Lung (tissue), 12 donors: ENCODE measurements around the gene PTPRC. TPM values are rescaled to one million over a fixed set of nuclear protein-coding genes. Genes with fewer than 3 reads are reported as not detected.
A peak's percentile ranks its signal among the peaks of the same experiment; 100 is the strongest.

ENCODE experiments used
- ATAC-seq: fragments of 200-7000 bp; cut with Tn5 transposase; one replicate; pipeline ENCODE4 v1.9.1; 2020; ENCODE audit warnings: moderate number of reproducible peaks; ENCODE audit not compliant: insufficient read depth, low FRiP score
- DNase-seq, 3 donors: peaks; one replicate each; pipeline ENCODE4 v3.0.0-alpha.2; 2013 to 2017
- H3K27ac ChIP-seq, 2 donors: one replicate each; pipeline ENCODE4 v1.5.1; 2013; ENCODE audit warnings: mild to moderate bottlenecking in 2 of 2, moderate library complexity in 2 of 2, control low read depth in 1 of 2, inconsistent platforms in 1 of 2, low read depth in 1 of 2, low read length in 1 of 2
- H3K27me3 ChIP-seq, 3 donors: one replicate each; pipeline ENCODE4 v1.5.1; 2013; ENCODE audit warnings: low read length in 2 of 3; ENCODE audit not compliant: control insufficient read depth in 3 of 3, insufficient read depth in 3 of 3
- H3K36me3 ChIP-seq, 4 donors: one replicate each; pipeline ENCODE4 v1.5.1; 2013; ENCODE audit warnings: low read length in 4 of 4, mild to moderate bottlenecking in 1 of 4, moderate library complexity in 1 of 4; ENCODE audit not compliant: control insufficient read depth in 4 of 4, insufficient read depth in 4 of 4
- H3K4me1 ChIP-seq, 5 donors: one replicate each; pipeline ENCODE4 v1.5.1; 2013; ENCODE audit warnings: low read length in 5 of 5, mild to moderate bottlenecking in 2 of 5, moderate library complexity in 1 of 5; ENCODE audit not compliant: control insufficient read depth in 5 of 5, insufficient read depth in 5 of 5
- H3K4me3 ChIP-seq: one replicate; pipeline ENCODE4 v1.5.1; 2013; ENCODE audit warnings: mild to moderate bottlenecking, control low read depth, moderate library complexity
- H3K9ac ChIP-seq, 2 donors: one replicate each; pipeline ENCODE4 v1.5.1; 2013; ENCODE audit warnings: low read length in 2 of 2, control low read depth in 1 of 2; ENCODE audit not compliant: insufficient read depth in 1 of 2
- H3K9me3 ChIP-seq, 4 donors: one replicate each; pipeline ENCODE4 v1.5.1; 2013; ENCODE audit warnings: low read length in 3 of 4, mild to moderate bottlenecking in 1 of 4, moderate library complexity in 1 of 4; ENCODE audit not compliant: control insufficient read depth in 4 of 4, insufficient read depth in 3 of 4
- CTCF ChIP-seq: IDR thresholded peaks from 2 replicates; pipeline ENCODE4 v1.5.1; 2012; ENCODE audit warnings: mild to moderate bottlenecking; ENCODE audit errors: control extremely low read depth, extremely low read depth
- WGBS, 2 donors: extraction: QIAGEN DNeasy Blood & Tissue Kit; methylation state at CpG; one replicate each; pipeline ENCODE4 v1.1.7; 2013; 5-methylcytosine and 5-hydroxymethylcytosine counted together
- polyA plus RNA-seq, 2 donors: library from polyadenylated mRNA; stranded (reverse); fragments of 200-250 nt; gene quantifications; one replicate each; pipeline ENCODE4 v1.2.1, GENCODE V29; 2013
- total RNA-seq, 2 donors: library from RNA; depleted of rRNA in 1 of 2; stranded (reverse); fragments of >200 nt in 1 of 2; gene quantifications; one replicate each; pipeline ENCODE4 v1.2.1, GENCODE V29; 2014 to 2021
- donor health status: control.
- donor health status: control.
- donor health status: Bipolar disorder and iron deficiency.
- donor health status: healthy.
- donor health status: DM: yes; HTN: yes; CAD: no.

PTPRC gene
- total and polyA plus RNA-seq, 4 donors: 8.2 to 142 (median 86.1) TPM

DNA sequence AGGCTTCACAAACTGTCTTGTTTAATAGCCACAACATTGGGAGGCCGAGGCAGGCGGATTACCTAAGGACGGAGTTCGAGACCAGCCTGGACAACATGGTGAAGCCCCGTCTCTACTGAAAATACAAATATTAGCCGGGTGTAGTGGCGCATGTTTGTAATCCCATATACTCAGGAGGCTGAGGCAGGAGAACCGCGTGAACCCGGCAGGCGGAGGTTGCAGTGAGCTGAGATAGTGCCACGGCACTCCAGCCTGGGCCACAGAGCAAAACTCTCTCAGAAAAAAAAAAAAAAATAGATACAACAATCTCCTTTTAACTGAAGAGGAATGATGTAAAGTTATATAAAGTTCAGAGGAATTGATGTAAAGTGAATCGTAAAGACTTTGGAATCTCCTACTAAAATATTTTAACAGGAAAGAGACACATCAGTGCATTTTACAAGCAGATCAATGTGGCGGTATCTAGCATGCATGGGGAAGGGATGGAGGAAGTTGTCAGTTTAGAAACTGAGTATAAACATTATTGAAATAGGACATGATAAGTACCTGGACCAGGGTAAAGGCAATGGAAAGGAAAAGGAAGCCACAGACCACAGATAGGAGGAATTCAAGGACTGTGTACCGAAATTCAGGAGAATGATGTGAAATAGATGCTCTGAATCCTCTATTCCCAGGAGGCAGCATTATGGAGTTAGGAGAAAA is 41.5 kb downstream of the PTPRC start:
- ATAC-seq: no peak
- H3K36me3 ChIP-seq: no peaks in the 10 kb centered on the region
- no peak for DNase-seq
- H3K9ac ChIP-seq: no peak overlapping the region
- H3K9me3 ChIP-seq: peaks cover 0 to 2% (median 0%) of the 10 kb centered on the region in 4 donors
- no peak for TF ChIP-seq CTCF
- no peak overlapping the region for H3K27ac ChIP-seq
- no peaks in the 10 kb centered on the region for H3K27me3 ChIP-seq
- peaks cover 0 to 27% (median 2%) of the 10 kb centered on the region in 5 donors for H3K4me1 ChIP-seq
- no peak overlapping the region for H3K4me3 ChIP-seq
- WGBS, 2 donors: 82 to 83% methylated on average over 15 of the region's 15 CpGs

DNA sequence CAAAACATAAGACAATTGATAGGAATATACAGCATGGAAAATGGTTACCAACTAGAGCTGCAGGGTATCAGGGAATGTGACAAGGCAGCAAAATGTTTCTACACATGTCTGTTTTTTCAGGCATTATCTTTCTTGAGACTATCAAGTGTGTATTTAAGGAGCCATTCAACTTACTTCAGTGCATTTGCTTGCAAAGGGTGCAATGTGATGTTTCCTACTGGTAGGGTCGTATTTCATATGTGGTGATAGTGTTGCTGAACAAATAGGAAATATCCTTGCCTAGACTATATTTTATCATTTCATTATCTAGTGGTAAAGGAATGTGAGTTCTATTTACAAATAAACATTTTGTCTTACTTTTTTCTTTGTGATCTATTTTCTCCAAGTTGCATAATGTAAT is 42.4 kb downstream of the PTPRC start:
- Histone ChIP-seq H3K9me3 (peaks cover 0 to 2% (median 0%) of the 10 kb centered on the region in 4 donors), H3K4me1 (peaks cover 0 to 27% (median 2%) of the 10 kb centered on the region in 5 donors), H3K4me3 (no peak overlapping the region), H3K9ac (no peak overlapping the region), H3K27ac (no peak overlapping the region), H3K27me3 (no peaks in the 10 kb centered on the region), H3K36me3 (no peaks in the 10 kb centered on the region)
- DNase-seq: peak in 2 of 3 donors; percentile 59 to 62
- ATAC-seq: no peak
- 13 to 19% methylated on average over 1 of the region's 1 CpG for WGBS, 2 donors
- TF ChIP-seq CTCF: no peak

DNA sequence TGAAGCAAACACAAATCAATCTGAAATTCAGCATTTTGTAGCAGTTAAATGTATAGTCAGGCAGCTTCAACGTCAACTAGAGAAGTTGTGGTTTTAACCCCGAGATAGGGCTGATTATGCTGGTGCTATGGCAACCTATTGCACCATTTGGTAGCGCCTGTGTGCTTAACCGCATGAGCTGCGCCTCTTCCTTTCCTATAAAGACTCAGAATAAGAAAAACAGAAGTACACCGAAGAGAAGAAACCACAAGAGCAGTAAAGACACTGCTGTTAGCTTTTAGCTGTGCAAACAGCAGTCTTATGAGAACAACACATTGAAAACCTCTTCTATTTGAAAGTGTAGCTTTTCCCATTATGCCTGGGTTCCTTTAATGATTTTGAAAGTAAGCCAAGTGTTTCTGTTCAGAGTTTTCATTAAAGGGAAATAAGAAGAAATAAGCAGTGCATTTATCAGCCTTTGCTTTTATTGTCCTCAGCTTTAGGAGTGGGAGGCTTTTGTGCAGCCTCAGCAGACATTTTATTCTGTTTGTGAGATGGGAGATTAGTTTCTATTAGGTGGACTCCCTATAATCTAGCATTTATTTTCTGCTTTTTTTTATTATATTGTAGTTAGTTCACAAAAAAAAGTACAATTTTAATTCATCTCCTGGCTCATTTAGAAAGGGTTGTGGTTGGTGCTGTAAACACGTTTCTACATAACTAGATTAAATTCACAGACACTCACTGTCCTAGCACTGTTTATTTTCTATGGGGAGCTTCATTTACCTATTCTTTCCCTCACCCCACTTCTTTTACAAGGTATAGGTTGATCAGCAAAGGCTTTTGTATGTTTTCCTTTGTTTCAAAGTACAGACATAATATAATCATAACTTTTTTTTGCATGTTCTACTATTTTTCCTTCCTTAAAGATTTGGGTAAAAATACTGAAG is 43.3 kb downstream of the PTPRC start:
- no peaks in the 10 kb centered on the region for H3K27me3 ChIP-seq
- H3K36me3 ChIP-seq: no peaks in the 10 kb centered on the region
- peaks cover 0 to 2% (median 0%) of the 10 kb centered on the region in 4 donors for H3K9me3 ChIP-seq
- DNase-seq (peak; percentile 76 to 91 (median 89)), ATAC-seq (peak; percentile 85)
- no peak for TF ChIP-seq CTCF
- WGBS, 2 donors: 8 to 19% methylated on average over 7 of the region's 7 CpGs
- H3K9ac ChIP-seq: peak overlapping the region in 1 of 2 donors; percentile 50
- no peak overlapping the region for H3K4me3 ChIP-seq
- peaks cover 0 to 27% (median 2%) of the 10 kb centered on the region in 5 donors for H3K4me1 ChIP-seq
- peak overlapping the region; percentile 14 to 33 for H3K27ac ChIP-seq
